ENCODE results near the gene MLLT3.

GRCh38 chr9:20552874-20553557 is 69.3 kb downstream of the MLLT3 start:
- no peak for TF ChIP-seq POLR2A (IDR thresholded peaks at IDR 0.05)
- TF ChIP-seq CTCF (IDR thresholded peaks at IDR 0.05): peak in 2 of 7 experiments; percentile 18 to 24
